CD14-positive monocyte (primary cell): ENCODE data around the gene CES4A. TPM values are rescaled to one million over a fixed set of nuclear protein-coding genes. Genes with fewer than 3 reads are reported as not detected.

Experiments used
- DNase-seq, 3 donors: peaks; one replicate each; pipeline ENCODE4 v3.0.0-alpha.2; 2011 to 2022
- H2AFZ ChIP-seq: 2 replicates; pipeline ENCODE4 v1.6.0; 2012; ENCODE audit warnings: mild to moderate bottlenecking, low read depth, low read length, inconsistent platforms; ENCODE audit not compliant: insufficient read depth, poor library complexity, severe bottlenecking
- H3K27ac ChIP-seq, 2 donors: 1 replicate in 1 of 2; 2 replicates in 1 of 2; pipeline ENCODE4 v1.5.1; 2012 to 2013; ENCODE audit warnings: low read length in 2 of 2, control low read depth in 1 of 2, inconsistent platforms in 1 of 2, low read depth in 1 of 2, mild to moderate bottlenecking in 1 of 2
- H3K27me3 ChIP-seq, 2 donors: one replicate each; pipeline versions ENCODE4 v1.6.0 to v1.6.1; 2011 to 2013; ENCODE audit warnings: low read length in 2 of 2; ENCODE audit not compliant: control insufficient read depth in 2 of 2, insufficient read depth in 2 of 2
- H3K36me3 ChIP-seq, 2 donors: replicated peaks in 1 of 2; 1 replicate in 1 of 2; 2 replicates in 1 of 2; pipeline versions ENCODE4 v1.5.1 to v1.6.1; 2012 to 2013; ENCODE audit warnings: low read length in 2 of 2, control low read depth in 1 of 2, inconsistent platforms in 1 of 2, mild to moderate bottlenecking in 1 of 2; ENCODE audit not compliant: insufficient read depth in 2 of 2, control insufficient read depth in 1 of 2
- H3K4me1 ChIP-seq, 2 donors: 1 replicate in 1 of 2; 2 replicates in 1 of 2; pipeline versions ENCODE4 v1.5.1 to v1.6.1; 2012 to 2013; ENCODE audit warnings: low read length in 2 of 2, control low read depth in 1 of 2, inconsistent platforms in 1 of 2, mild to moderate bottlenecking in 1 of 2, moderate library complexity in 1 of 2; ENCODE audit not compliant: insufficient read depth in 2 of 2, control insufficient read depth in 1 of 2
- H3K4me2 ChIP-seq: replicated peaks from 2 replicates; pipeline ENCODE3; 2012; ENCODE audit warnings: low read length, moderate library complexity, mild to moderate bottlenecking; ENCODE audit not compliant: poor library complexity, severe bottlenecking; ENCODE audit errors: extremely low read depth
- H3K4me3 ChIP-seq, 3 experiments: fragments of 200-600 bp in 1 of 3; sonication (generic) in 1 of 3; replicated peaks in 1 of 3; 1 replicate in 2 of 3; 2 replicates in 1 of 3; pipeline ENCODE4 v1.5.1; 2011 to 2013; ENCODE audit warnings: low read length in 3 of 3, mild to moderate bottlenecking in 3 of 3, control low read depth in 2 of 3, low read depth in 2 of 3, inconsistent platforms in 1 of 3, moderate library complexity in 1 of 3
- H3K79me2 ChIP-seq: 2 replicates; pipeline ENCODE4 v1.6.0; 2012; ENCODE audit warnings: mild to moderate bottlenecking, control low read depth, inconsistent platforms, low read length, moderate library complexity; ENCODE audit not compliant: insufficient read depth
- H3K9ac ChIP-seq: 2 replicates; pipeline ENCODE4 v1.6.0; 2017; ENCODE audit warnings: low read length, mild to moderate bottlenecking; ENCODE audit not compliant: insufficient read depth, poor library complexity, severe bottlenecking
- H3K9me3 ChIP-seq, 2 donors: replicated peaks in 1 of 2; 1 replicate in 1 of 2; 2 replicates in 1 of 2; pipeline versions ENCODE4 v1.5.1 to v1.6.1; 2012 to 2013; ENCODE audit warnings: low read length in 2 of 2, control low read depth in 1 of 2; ENCODE audit not compliant: control insufficient read depth in 1 of 2, insufficient read depth in 1 of 2
- H4K20me1 ChIP-seq: 2 replicates; pipeline ENCODE4 v1.6.0; 2012; ENCODE audit warnings: mild to moderate bottlenecking, low read length, control low read depth, moderate library complexity; ENCODE audit not compliant: insufficient read depth
- H3K27ac Mint-ChIP-seq, 7 donors: one replicate each; pipeline ENCODE4 v1.8.0; 2020; ENCODE audit warnings: mild to moderate bottlenecking in 7 of 7, mixed read lengths in 7 of 7, moderate library complexity in 6 of 7, inconsistent platforms in 2 of 7
- H3K27me3 Mint-ChIP-seq, 3 donors: one replicate each; pipeline ENCODE4 v1.8.0; 2021 to 2022; ENCODE audit warnings: low read depth in 3 of 3, mild to moderate bottlenecking in 3 of 3, mixed read lengths in 3 of 3, moderate library complexity in 3 of 3, inconsistent platforms in 1 of 3
- H3K36me3 Mint-ChIP-seq, 2 donors: one replicate each; pipeline ENCODE4 v1.8.0; 2020; ENCODE audit warnings: mixed read lengths in 2 of 2, inconsistent platforms in 1 of 2, mild to moderate bottlenecking in 1 of 2
- H3K4me1 Mint-ChIP-seq: one replicate; pipeline ENCODE4 v1.8.0; 2020; ENCODE audit warnings: mild to moderate bottlenecking, mixed read lengths
- H3K4me3 Mint-ChIP-seq, 2 donors: one replicate each; pipeline ENCODE4 v1.8.0; 2020; ENCODE audit warnings: mild to moderate bottlenecking in 2 of 2, mixed read lengths in 2 of 2, moderate library complexity in 1 of 2
- H3K9me3 Mint-ChIP-seq, 7 donors: one replicate each; pipeline ENCODE4 v1.8.0; 2020 to 2022; ENCODE audit warnings: mixed read lengths in 7 of 7, mild to moderate bottlenecking in 6 of 7, moderate library complexity in 6 of 7, inconsistent platforms in 2 of 7
- WGBS: methylation state at CpG from one replicate; pipeline ENCODE4 v1.1.5; 2013; ENCODE audit warnings: missing lambda C conversion rate; ENCODE audit not compliant: insufficient coverage; 5-methylcytosine and 5-hydroxymethylcytosine counted together
- intact Hi-C, 2 donors: fragments of 100-400 bp; cut with micrococcal nuclease; formaldehyde crosslinking; loops; one replicate each; pipeline versions ENCODE4 v1.15.0 to v1.15.1; 2023
- polyA plus RNA-seq, 3 donors: library from polyadenylated mRNA; depleted of rRNA in 1 of 3; unstranded in 2 of 3; stranded (reverse) in 1 of 3; fragments of 300-500 nt in 2 of 3; fragments of >200 nt in 1 of 3; fragmentation: Illumina TruSeq in 2 of 3; gene quantifications; 1 replicate in 2 of 3; 2 replicates in 1 of 3; pipeline ENCODE4 v1.2.3, GENCODE V29; 2012 to 2021
- TF ChIP-seq, protein P1 (sequence below): fragments of 200-600 bp; IDR thresholded peaks from one replicate; pipeline ENCODE4 v1.8.0; 2022; ENCODE audit warnings: antibody characterized with exemption, mild to moderate bottlenecking

The CES4A gene
- polyA plus RNA-seq, 3 donors, result 3.3 to 47.6 (median 4.1) TPM

DNA sequence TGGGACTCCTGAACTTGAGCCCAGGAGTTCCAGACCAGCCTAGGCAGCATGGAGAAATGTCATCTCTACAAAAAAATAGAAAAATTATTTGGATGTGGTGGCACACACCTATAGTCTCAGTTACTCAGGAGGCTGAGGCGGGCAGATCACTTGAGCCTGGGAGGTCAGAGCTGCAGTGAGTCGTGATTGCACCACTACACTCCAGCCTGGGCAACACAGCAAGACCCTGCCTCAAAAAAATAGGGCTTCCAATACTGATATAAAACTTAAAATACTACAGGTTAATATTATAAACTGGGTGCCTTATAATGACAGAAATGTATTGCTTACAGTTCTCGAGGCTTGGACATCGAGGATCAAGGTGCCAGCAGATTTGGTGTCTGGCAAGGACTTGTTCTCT lies 42.5 kb upstream of the CES4A start:
- 100% methylated on average over 1 of the region's 4 CpGs for WGBS
- no peak for DNase-seq
- intact Hi-C loops, result no loop called here

DNA sequence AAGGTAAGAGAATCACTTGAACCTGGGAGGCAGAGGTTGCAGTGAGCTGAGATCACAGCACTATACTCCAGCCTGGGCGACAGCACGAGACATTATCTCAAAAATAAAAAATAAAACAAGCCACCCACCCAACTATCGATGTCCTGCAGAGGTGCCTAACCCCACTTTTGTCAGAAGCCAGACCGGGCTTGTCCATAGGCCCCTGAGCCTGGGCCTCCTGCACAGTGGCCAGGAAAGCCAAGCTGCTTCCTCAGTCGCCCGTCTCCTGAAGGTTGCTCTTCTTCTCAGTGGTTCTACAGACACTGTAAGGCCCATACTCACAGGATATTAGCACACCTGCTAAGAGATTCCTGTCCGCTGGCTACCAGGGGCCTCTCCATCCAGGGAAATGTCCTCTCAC lies 41.8 kb upstream of the CES4A start:
- H2AFZ ChIP-seq, result no peak overlapping the region
- H3K4me1 Mint-ChIP-seq, result peaks cover 22% of the 10 kb centered on the region
- WGBS, result 75% methylated on average over 6 of the region's 7 CpGs
- H4K20me1 ChIP-seq, result peaks cover 13% of the 10 kb centered on the region
- H3K9me3 ChIP-seq, result peaks cover 0 to 10% of the 10 kb centered on the region in 2 donors
- H3K27me3 ChIP-seq, result peaks cover 25 to 39% of the 10 kb centered on the region in 2 donors
- H3K4me3 ChIP-seq, result no peak overlapping the region
- no peaks in the 10 kb centered on the region for H3K79me2 ChIP-seq
- TF ChIP-seq, protein P1, sequence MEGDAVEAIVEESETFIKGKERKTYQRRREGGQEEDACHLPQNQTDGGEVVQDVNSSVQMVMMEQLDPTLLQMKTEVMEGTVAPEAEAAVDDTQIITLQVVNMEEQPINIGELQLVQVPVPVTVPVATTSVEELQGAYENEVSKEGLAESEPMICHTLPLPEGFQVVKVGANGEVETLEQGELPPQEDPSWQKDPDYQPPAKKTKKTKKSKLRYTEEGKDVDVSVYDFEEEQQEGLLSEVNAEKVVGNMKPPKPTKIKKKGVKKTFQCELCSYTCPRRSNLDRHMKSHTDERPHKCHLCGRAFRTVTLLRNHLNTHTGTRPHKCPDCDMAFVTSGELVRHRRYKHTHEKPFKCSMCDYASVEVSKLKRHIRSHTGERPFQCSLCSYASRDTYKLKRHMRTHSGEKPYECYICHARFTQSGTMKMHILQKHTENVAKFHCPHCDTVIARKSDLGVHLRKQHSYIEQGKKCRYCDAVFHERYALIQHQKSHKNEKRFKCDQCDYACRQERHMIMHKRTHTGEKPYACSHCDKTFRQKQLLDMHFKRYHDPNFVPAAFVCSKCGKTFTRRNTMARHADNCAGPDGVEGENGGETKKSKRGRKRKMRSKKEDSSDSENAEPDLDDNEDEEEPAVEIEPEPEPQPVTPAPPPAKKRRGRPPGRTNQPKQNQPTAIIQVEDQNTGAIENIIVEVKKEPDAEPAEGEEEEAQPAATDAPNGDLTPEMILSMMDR, result no peak
- peaks cover 0 to 13% (median 9%) of the 10 kb centered on the region in 7 donors for H3K9me3 Mint-ChIP-seq
- H3K4me3 Mint-ChIP-seq, result peak overlapping the region in 1 of 2 donors; percentile 12
- H3K4me1 ChIP-seq, result peaks cover 17 to 18% of the 10 kb centered on the region in 2 donors
- H3K27ac Mint-ChIP-seq, result peak overlapping the region in 2 of 7 donors; percentile 36 to 50
- peaks cover 29 to 30% of the 10 kb centered on the region in 2 donors for H3K36me3 Mint-ChIP-seq
- no peak overlapping the region for H3K27ac ChIP-seq
- intact Hi-C loops, result no loop called here
- no peak overlapping the region for H3K9ac ChIP-seq
- H3K4me2 ChIP-seq, result no peak overlapping the region
- peaks cover 24 to 26% of the 10 kb centered on the region in 2 donors for H3K36me3 ChIP-seq
- H3K27me3 Mint-ChIP-seq, result peaks cover 39 to 46% (median 43%) of the 10 kb centered on the region in 3 donors
- DNase-seq, result no peak

More for the DNA sequence above, 42.5 kb upstream of the CES4A start:
- no peak overlapping the region for H3K4me3 ChIP-seq
- H3K9ac ChIP-seq, result no peak overlapping the region
- no peaks in the 10 kb centered on the region for H3K79me2 ChIP-seq
- peaks cover 17 to 18% of the 10 kb centered on the region in 2 donors for H3K4me1 ChIP-seq
- no peak overlapping the region for H3K4me3 Mint-ChIP-seq
- H3K36me3 ChIP-seq, result peaks cover 30 to 32% of the 10 kb centered on the region in 2 donors
- no peak overlapping the region for H3K27ac Mint-ChIP-seq
- TF ChIP-seq, protein P1, result no peak
- H3K9me3 ChIP-seq, result peaks cover 0 to 4% of the 10 kb centered on the region in 2 donors
- H3K4me2 ChIP-seq, result no peak overlapping the region
- H3K27me3 ChIP-seq, result peaks cover 20 to 33% of the 10 kb centered on the region in 2 donors
- H3K36me3 Mint-ChIP-seq, result peaks cover 35 to 36% of the 10 kb centered on the region in 2 donors
- no peak overlapping the region for H3K27ac ChIP-seq
- H4K20me1 ChIP-seq, result peaks cover 18% of the 10 kb centered on the region
- peaks cover 22% of the 10 kb centered on the region for H3K4me1 Mint-ChIP-seq
- H3K27me3 Mint-ChIP-seq, result peaks cover 34 to 40% (median 37%) of the 10 kb centered on the region in 3 donors
- peaks cover 0 to 9% (median 4%) of the 10 kb centered on the region in 7 donors for H3K9me3 Mint-ChIP-seq
- no peak overlapping the region for H2AFZ ChIP-seq
